GM12875 (cell line): Measurements from ENCODE around the gene GPR142.

Source experiments
- H3K4me3 ChIP-seq: one replicate; pipeline ENCODE4 v1.5.1; 2011; ENCODE audit warnings: low read depth, low read length, control low read depth
- CTCF ChIP-seq: IDR thresholded peaks from 2 replicates; pipeline ENCODE4 v1.5.1; 2011; ENCODE audit warnings: low read depth, mild to moderate bottlenecking, control low read depth, inconsistent platforms, low read length, moderate library complexity, borderline replicate concordance; ENCODE audit not compliant: insufficient read depth

The GPR142 gene

GRCh38 chr17:74367206-74367605, at the start of gene GPR142:
Gene GPR142, plus strand, starts transcription at chr17:74367506. Its CDS starts 2,035 bp downstream, at chr17:74369541.
- no peak for TF ChIP-seq CTCF
- H3K4me3 ChIP-seq: no peak within 1 kb of the TSS

- no peak for TF ChIP-seq CTCF
Measured at GRCh38 chr17:74318391-74318790, 48.9 kb upstream of the GPR142 start.

GRCh38 chr17:74324521-74324920, 42.8 kb upstream of the GPR142 start:
- H3K4me3 ChIP-seq: no peak overlapping the region
- TF ChIP-seq CTCF: no peak

More at GRCh38 chr17:74318391-74318790, 48.9 kb upstream of the GPR142 start:
- H3K4me3 ChIP-seq: no peak overlapping the region

- TF ChIP-seq CTCF: no peak
- no peak overlapping the region for H3K4me3 ChIP-seq
Measured at GRCh38 chr17:74325376-74325742, 41.9 kb upstream of the GPR142 start.

GRCh38 chr17:74325743-74326379, 41.4 kb upstream of the GPR142 start, which contains the start of gene KIF19:
Gene KIF19, plus strand, starts transcription at chr17:74326226. Its CDS starts 124 bp downstream, at chr17:74326350.
- no peak within 1 kb of the TSS for H3K4me3 ChIP-seq
- TF ChIP-seq CTCF: no peak

- no peak overlapping the region for H3K4me3 ChIP-seq
- no peak for TF ChIP-seq CTCF
Measured at GRCh38 chr17:74326506-74326905, 40.8 kb upstream of the GPR142 start.

- no peak for TF ChIP-seq CTCF
- H3K4me3 ChIP-seq: no peak overlapping the region
Measured at GRCh38 chr17:74328487-74328886, 38.8 kb upstream of the GPR142 start.
